Smooth muscle cell (in vitro differentiated cells): ENCODE data around the gene CACNA2D3. TPM values are rescaled to one million over a fixed set of nuclear protein-coding genes. Genes with fewer than 3 reads are reported as not detected.
A peak's percentile ranks its signal among the peaks of the same experiment; 100 is the strongest.

ENCODE experiments used
- DNase-seq: peaks from one replicate; lab custom pipeline; 2025; ENCODE audit not compliant: unreplicated experiment; lab: John Stamatoyannopoulos, UW
- H2AFZ ChIP-seq: fragments of 200-600 bp; sonication (generic); 2 replicates; pipeline ENCODE4 v1.6.0; 2016; ENCODE audit warnings: antibody characterized with exemption, low read depth, mild to moderate bottlenecking
- H3F3A ChIP-seq: fragments of 200-600 bp; sonication (generic); 2 replicates; pipeline ENCODE4 v1.6.0; 2017; ENCODE audit warnings: antibody characterized with exemption, low read depth
- H3K27ac ChIP-seq: fragments of 200-600 bp; sonication (generic); 2 replicates; pipeline ENCODE4 v1.5.1; 2016; ENCODE audit warnings: low read depth, mild to moderate bottlenecking
- H3K27me3 ChIP-seq: fragments of 200-600 bp; sonication (generic); 2 replicates; pipeline ENCODE4 v1.6.1; 2016; ENCODE audit warnings: low read depth, mild to moderate bottlenecking
- H3K36me3 ChIP-seq: fragments of 200-600 bp; sonication (generic); 2 replicates; pipeline ENCODE4 v1.5.1; 2016; ENCODE audit warnings: low read depth
- H3K4me1 ChIP-seq: fragments of 200-600 bp; sonication (generic); 2 replicates; pipeline ENCODE4 v1.5.1; 2016; ENCODE audit warnings: low read depth
- H3K4me2 ChIP-seq: fragments of 200-600 bp; sonication (generic); 2 replicates; pipeline ENCODE4 v1.6.0; 2016; ENCODE audit warnings: mild to moderate bottlenecking
- H3K4me3 ChIP-seq: fragments of 200-600 bp; sonication (generic); 2 replicates; pipeline ENCODE4 v1.5.1; 2016; ENCODE audit warnings: mild to moderate bottlenecking
- H3K79me2 ChIP-seq: fragments of 200-600 bp; sonication (generic); 2 replicates; pipeline ENCODE4 v1.6.0; 2016; ENCODE audit warnings: low read depth, mild to moderate bottlenecking
- H3K9ac ChIP-seq: fragments of 200-600 bp; sonication (generic); 2 replicates; pipeline ENCODE4 v1.6.0; 2016; ENCODE audit warnings: low read depth
- H3K9me3 ChIP-seq: fragments of 200-600 bp; sonication (generic); replicated peaks from 2 replicates; pipeline ENCODE4 v1.5.1; 2016; ENCODE audit warnings: low read depth
- H4K20me1 ChIP-seq: fragments of 200-600 bp; sonication (generic); 2 replicates; pipeline ENCODE4 v1.6.0; 2016; ENCODE audit warnings: low read depth
- CTCF ChIP-seq: fragments of 200-600 bp; sonication (generic); IDR thresholded peaks from 2 replicates; pipeline ENCODE4 v1.5.1; 2017; ENCODE audit warnings: borderline replicate concordance, mild to moderate bottlenecking, antibody characterized with exemption; ENCODE audit not compliant: insufficient read depth, poor library complexity, severe bottlenecking
- WGBS: methylation state at CpG from one replicate; pipeline ENCODE4 v1.1.7; 2016; ENCODE audit warnings: low lambda C conversion rate; 5-methylcytosine and 5-hydroxymethylcytosine counted together
- polyA plus RNA-seq: library from polyadenylated mRNA; unstranded; fragments of >200 nt; fragmentation: Nextera tagmentation; extraction: Ambion mirVana; gene quantifications from 2 replicates; pipeline ENCODE4 v1.2.1, GENCODE V29; 2016
- total RNA-seq: library from RNA; depleted of rRNA; stranded (reverse); fragments of >200 nt; gene quantifications from 2 replicates; pipeline ENCODE4 v1.2.3, GENCODE V29; 2014

Gene CACNA2D3
- total and polyA plus RNA-seq, 2 experiments from 2014 or later = 0.15 to 0.90 TPM

- Histone ChIP-seq H3K9ac (no peak overlapping the region), H3F3A (no peaks in the 10 kb centered on the region), H3K79me2 (no peaks in the 10 kb centered on the region), H3K4me2 (no peak overlapping the region), H3K9me3 (no peaks in the 10 kb centered on the region), H3K36me3 (no peaks in the 10 kb centered on the region), H3K4me1 (no peaks in the 10 kb centered on the region), H3K4me3 (no peak overlapping the region), H2AFZ (no peak overlapping the region), H3K27me3 (no peaks in the 10 kb centered on the region), H3K27ac (no peak overlapping the region), H4K20me1 (no peaks in the 10 kb centered on the region)
- DNase-seq = no peak
- no peak for TF ChIP-seq CTCF
- 91% methylated on average over 4 of the region's 4 CpGs for WGBS
These were observed 727.0 kb downstream of the CACNA2D3 start for GRCh38 chr3:54849360-54849759.

- no peaks in the 10 kb centered on the region for H3K4me1 ChIP-seq
These were observed 728.2 kb downstream of the CACNA2D3 start for GRCh38 chr3:54850484-54851018.

DNA sequence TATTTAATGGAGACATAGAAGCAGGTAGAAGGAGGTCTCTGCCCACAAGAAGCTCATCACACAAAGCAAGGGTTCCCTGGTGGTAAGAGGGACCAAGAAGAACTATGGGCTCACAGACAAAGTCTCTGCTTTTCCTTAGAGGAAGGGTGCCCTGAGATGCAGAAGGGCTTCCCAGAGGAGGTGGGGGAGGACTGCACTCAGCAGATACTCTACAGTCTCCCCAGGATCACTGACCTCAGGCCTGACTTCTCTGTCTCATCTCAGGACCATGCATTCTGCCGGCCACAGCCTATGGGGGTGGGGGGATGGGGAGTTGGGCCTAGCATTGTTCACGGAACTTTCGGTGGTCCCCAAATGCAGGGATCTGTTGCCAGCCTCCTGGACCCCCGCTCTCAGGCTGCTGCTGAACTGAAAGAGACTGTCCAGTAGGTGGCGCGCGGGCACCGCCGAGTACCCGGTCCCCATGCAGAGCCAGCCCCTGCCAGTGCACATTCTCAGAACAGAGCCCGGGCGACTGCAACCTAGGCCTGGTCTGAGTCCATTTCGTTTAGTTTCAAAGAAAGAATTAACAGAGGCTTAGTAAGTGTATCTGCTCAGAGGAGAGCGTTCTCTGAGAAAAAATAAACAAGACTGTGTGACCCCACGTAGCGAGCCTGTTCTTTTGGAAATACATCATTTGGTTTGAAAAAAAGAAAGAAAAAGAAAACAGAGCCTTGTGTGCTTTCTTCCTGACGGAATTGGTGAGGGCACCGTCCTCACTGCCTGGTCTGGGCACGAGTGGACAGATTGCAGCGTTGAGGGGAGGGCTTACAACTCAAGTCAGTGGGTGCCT lies 731.4 kb downstream of the CACNA2D3 start:
- Histone ChIP-seq H4K20me1 (no peaks in the 10 kb centered on the region), H2AFZ (peak overlapping the region; percentile 51), H3K36me3 (no peaks in the 10 kb centered on the region), H3K9me3 (no peaks in the 10 kb centered on the region), H3K4me1 (no peaks in the 10 kb centered on the region), H3K79me2 (no peaks in the 10 kb centered on the region), H3F3A (no peaks in the 10 kb centered on the region), H3K4me2 (peak overlapping the region; percentile 32), H3K9ac (no peak overlapping the region), H3K27me3 (no peaks in the 10 kb centered on the region), H3K4me3 (no peak overlapping the region), H3K27ac (no peak overlapping the region)
- WGBS = 13% methylated on average over 20 of the region's 20 CpGs
- TF ChIP-seq CTCF = peak; percentile 90
- peak; percentile 41 for DNase-seq

More at GRCh38 chr3:54850484-54851018, 728.2 kb downstream of the CACNA2D3 start:
- no peak overlapping the region for H3K9ac ChIP-seq
- TF ChIP-seq CTCF = no peak
- no peaks in the 10 kb centered on the region for H3K9me3 ChIP-seq
- H3K4me3 ChIP-seq = no peak overlapping the region
- WGBS = 81% methylated on average over 2 of the region's 2 CpGs
- DNase-seq = no peak
- H2AFZ ChIP-seq = no peak overlapping the region
- H4K20me1 ChIP-seq = no peaks in the 10 kb centered on the region
- H3K36me3 ChIP-seq = no peaks in the 10 kb centered on the region
- H3K4me2 ChIP-seq = no peak overlapping the region
- H3K27ac ChIP-seq = no peak overlapping the region
- no peaks in the 10 kb centered on the region for H3K27me3 ChIP-seq
- H3K79me2 ChIP-seq = no peaks in the 10 kb centered on the region
- H3F3A ChIP-seq = no peaks in the 10 kb centered on the region
